ENCODE results near the gene MBTPS2.

Gene MBTPS2

DNA sequence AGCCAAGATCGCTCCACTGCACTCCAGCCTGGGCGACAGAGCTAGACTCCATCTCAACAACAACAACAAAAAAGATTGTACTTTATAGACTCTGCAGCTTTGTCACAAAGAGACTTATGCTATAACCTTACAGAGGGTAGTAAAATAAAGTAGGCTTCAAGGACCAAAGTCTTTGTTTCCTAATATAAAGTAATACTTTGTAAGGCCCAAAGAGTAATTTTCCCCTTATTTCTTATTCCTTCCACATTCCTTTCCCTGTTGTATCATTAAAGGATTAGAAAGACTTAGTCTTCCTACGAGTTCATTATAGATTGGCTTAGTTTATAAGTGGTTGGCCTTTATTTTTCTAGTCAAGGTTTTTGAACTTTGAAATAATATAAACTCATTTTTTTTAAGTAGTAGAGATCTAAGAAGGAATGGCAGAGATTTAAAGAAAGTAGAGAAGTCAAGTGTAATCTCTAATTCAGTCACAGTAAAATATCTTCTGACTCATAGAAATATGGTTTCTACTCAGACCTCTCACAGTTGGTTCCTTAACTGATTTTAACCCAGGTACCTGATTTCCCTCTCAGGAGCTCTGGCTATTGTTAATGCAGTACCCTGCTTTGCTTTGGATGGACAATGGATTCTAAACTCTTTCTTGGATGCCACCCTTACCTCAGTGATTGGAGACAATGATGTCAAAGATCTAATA is 42.6 kb downstream of the MBTPS2 start:
- H3K27ac ChIP-seq = no peak overlapping the region
- no peak for TF ChIP-seq ZFX (IDR thresholded peaks at IDR 0.05; ENCODE audit: borderline replicate concordance)
- no peak for TF ChIP-seq CTCF (IDR thresholded peaks at IDR 0.05)

- TF ChIP-seq ZFX (IDR thresholded peaks at IDR 0.05; ENCODE audit: borderline replicate concordance) (no peak), CTCF (IDR thresholded peaks at IDR 0.05) (no peak)
- H3K27ac ChIP-seq = no peak overlapping the region
Measured at GRCh38 chrX:21883258-21883657, 43.8 kb downstream of the MBTPS2 start.

DNA sequence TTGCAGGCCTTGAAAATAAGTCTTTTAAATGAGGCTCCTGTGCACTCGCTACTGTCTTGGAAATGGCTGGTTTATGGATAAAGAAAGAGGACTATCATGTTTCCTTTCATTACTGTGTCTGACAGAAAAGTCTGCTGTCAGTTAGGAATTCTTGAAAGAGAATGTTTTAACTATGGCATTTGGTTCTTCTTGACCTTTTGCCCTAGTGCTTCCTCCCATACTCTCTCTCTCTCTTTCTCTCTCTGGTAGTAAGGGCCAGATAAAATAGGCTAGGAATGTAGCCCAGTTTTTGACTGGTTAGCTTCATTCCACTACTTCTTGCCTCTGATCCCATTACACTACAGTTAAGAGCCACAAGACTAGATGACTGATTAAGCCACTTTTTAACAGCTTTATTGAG is 46.2 kb downstream of the MBTPS2 start:
- no peak for TF ChIP-seq CTCF (IDR thresholded peaks at IDR 0.05)
- no peak for TF ChIP-seq ZFX (IDR thresholded peaks at IDR 0.05; ENCODE audit: borderline replicate concordance)
- H3K27ac ChIP-seq = no peak overlapping the region

- no peak overlapping the region for H3K27ac ChIP-seq
- TF ChIP-seq ZFX (IDR thresholded peaks at IDR 0.05; ENCODE audit: borderline replicate concordance) (no peak), CTCF (IDR thresholded peaks at IDR 0.05) (no peak)
Measured at GRCh38 chrX:21905313-21905712, 65.9 kb downstream of the MBTPS2 start.

DNA sequence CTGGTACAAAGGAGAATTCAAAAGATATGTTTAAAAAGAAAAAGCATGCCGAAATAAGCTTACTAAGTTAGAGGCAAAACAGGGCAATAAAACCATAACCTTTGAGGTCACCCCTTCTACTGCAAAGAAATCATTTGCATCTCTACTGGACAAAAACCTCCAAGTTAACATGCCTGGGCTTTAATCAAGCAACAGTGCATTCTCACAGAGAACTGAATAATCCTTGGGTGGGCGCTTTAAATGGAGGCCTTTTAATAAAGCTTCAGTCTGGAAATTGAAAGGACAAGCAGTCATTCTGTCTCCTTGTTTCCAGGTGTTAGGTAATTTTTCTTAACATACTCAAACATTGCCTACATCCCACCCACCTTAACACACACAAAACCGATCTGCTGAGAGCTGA is 66.5 kb downstream of the MBTPS2 start:
- H3K27ac ChIP-seq = no peak overlapping the region
- TF ChIP-seq CTCF (IDR thresholded peaks at IDR 0.05) = no peak
- no peak for TF ChIP-seq ZFX (IDR thresholded peaks at IDR 0.05; ENCODE audit: borderline replicate concordance)

- H3K27ac ChIP-seq = no peak overlapping the region
Measured at GRCh38 chrX:21907260-21907659, 67.8 kb downstream of the MBTPS2 start.

More at GRCh38 chrX:21907260-21907659, 67.8 kb downstream of the MBTPS2 start:
- TF ChIP-seq CTCF (IDR thresholded peaks at IDR 0.05) = no peak
- TF ChIP-seq ZFX (IDR thresholded peaks at IDR 0.05; ENCODE audit: borderline replicate concordance) = no peak

Measured in 22Rv1 (cell line).